Neural progenitor cell (in vitro differentiated cells): ENCODE results near the gene OR10W1.

ENCODE experiments used
- EZH2 ChIP-seq: fragments of 200-600 bp; sonication (generic); IDR thresholded peaks from 2 replicates; pipeline ENCODE4 v1.6.1; 2017; ENCODE audit warnings: antibody characterized with exemption, mild to moderate bottlenecking, moderate library complexity
- TF ChIP-seq, protein P1 (sequence below): fragments of 200-600 bp; sonication (generic); IDR thresholded peaks from 2 replicates; pipeline ENCODE4 v1.5.1; 2017; ENCODE audit warnings: antibody characterized with exemption, mild to moderate bottlenecking

DNA sequence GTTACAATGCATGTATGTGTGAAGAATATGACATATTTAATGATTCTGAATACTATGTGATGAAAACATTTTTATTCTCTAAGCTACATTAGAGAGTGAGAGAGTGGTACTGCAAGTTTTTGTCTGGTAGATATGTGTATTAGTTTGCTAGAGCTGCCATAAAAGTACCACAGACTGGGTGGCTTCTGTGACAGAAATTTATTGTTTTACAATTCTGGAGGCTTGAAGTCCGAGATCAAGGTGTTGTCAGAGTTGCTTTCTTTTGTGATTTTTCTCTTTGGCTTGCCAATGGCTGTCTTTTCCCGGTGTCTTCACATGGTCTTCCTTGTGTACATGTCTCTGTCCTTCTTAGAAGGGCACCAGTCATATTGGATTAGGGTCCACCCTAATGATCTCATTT, 6.9 kb upstream of the OR10W1 start:
- TF ChIP-seq, protein P1, sequence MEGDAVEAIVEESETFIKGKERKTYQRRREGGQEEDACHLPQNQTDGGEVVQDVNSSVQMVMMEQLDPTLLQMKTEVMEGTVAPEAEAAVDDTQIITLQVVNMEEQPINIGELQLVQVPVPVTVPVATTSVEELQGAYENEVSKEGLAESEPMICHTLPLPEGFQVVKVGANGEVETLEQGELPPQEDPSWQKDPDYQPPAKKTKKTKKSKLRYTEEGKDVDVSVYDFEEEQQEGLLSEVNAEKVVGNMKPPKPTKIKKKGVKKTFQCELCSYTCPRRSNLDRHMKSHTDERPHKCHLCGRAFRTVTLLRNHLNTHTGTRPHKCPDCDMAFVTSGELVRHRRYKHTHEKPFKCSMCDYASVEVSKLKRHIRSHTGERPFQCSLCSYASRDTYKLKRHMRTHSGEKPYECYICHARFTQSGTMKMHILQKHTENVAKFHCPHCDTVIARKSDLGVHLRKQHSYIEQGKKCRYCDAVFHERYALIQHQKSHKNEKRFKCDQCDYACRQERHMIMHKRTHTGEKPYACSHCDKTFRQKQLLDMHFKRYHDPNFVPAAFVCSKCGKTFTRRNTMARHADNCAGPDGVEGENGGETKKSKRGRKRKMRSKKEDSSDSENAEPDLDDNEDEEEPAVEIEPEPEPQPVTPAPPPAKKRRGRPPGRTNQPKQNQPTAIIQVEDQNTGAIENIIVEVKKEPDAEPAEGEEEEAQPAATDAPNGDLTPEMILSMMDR: no peak
- no peak for TF ChIP-seq EZH2
